NT2/D1 (cell line): Measurements from ENCODE around the gene INSIG2.

Experiments
- SUZ12 ChIP-seq: IDR thresholded peaks from 2 replicates; pipeline ENCODE4 v1.6.1; 2011; ENCODE audit not compliant: insufficient read length, insufficient read depth; ENCODE audit errors: extremely low read depth
- YY1 ChIP-seq: IDR thresholded peaks from 2 replicates; pipeline ENCODE4 v1.6.1; 2011; ENCODE audit not compliant: insufficient read length, insufficient read depth
- ZNF274 ChIP-seq: IDR thresholded peaks from 2 replicates; pipeline ENCODE4 v1.6.1; 2011; ENCODE audit warnings: mild to moderate bottlenecking, low read depth, low read length

- no peak for TF ChIP-seq YY1
- TF ChIP-seq ZNF274: no peak
- TF ChIP-seq SUZ12: no peak
Observed at GRCh38 chr2:118049140-118049815, 39.0 kb upstream of the INSIG2 start.
